ENCODE results near the gene CASK.

CASK gene

GRCh38 chrX:41923211-41923977, at the start of gene CASK:
CASK (minus strand) TSS chrX:41923554; CDS start chrX:41922988, 566 bp downstream.
- peak; percentile 71 for DNase-seq

- DNase-seq = no peak
These were observed 48.0 kb upstream of the CASK start for GRCh38 chrX:41971346-41971745.

- DNase-seq = no peak
These were observed 47.1 kb upstream of the CASK start for GRCh38 chrX:41970419-41970818.

- DNase-seq = no peak
These were observed 40.0 kb upstream of the CASK start for GRCh38 chrX:41963348-41963747.

GRCh38 chrX:41960142-41960541, 36.8 kb upstream of the CASK start:
- DNase-seq = no peak

- DNase-seq = no peak
These were observed 35.5 kb upstream of the CASK start for GRCh38 chrX:41958861-41959260.

- DNase-seq = no peak
These were observed 32.7 kb upstream of the CASK start for GRCh38 chrX:41956027-41956426.

GRCh38 chrX:41952102-41952501, 28.7 kb upstream of the CASK start:
- no peak for DNase-seq

- DNase-seq = no peak
These were observed 23.7 kb upstream of the CASK start for GRCh38 chrX:41946989-41947612.

GRCh38 chrX:41946235-41946634, 22.9 kb upstream of the CASK start:
- DNase-seq = no peak

GRCh38 chrX:41935832-41936231, 12.5 kb upstream of the CASK start:
- no peak for DNase-seq

- DNase-seq = no peak
These were observed 10.2 kb upstream of the CASK start for GRCh38 chrX:41933546-41933945.

- no peak for DNase-seq
These were observed 9.5 kb upstream of the CASK start for GRCh38 chrX:41932885-41933284.

- no peak for DNase-seq
These were observed 8.2 kb upstream of the CASK start for GRCh38 chrX:41931591-41931990.

GRCh38 chrX:41923978-41924683, 777 bp upstream of the CASK start:
- DNase-seq = peak; percentile 44

- DNase-seq = no peak
These were observed 763 bp downstream of the CASK start for GRCh38 chrX:41922431-41923151.

- DNase-seq = no peak
These were observed 1.6 kb downstream of the CASK start for GRCh38 chrX:41921492-41922430.

GRCh38 chrX:41919870-41920269, 3.5 kb downstream of the CASK start:
- DNase-seq = no peak

- no peak for DNase-seq
These were observed 5.8 kb downstream of the CASK start for GRCh38 chrX:41917517-41917916.

GRCh38 chrX:41913476-41913875, 9.9 kb downstream of the CASK start:
- no peak for DNase-seq

- DNase-seq = no peak
These were observed 10.4 kb downstream of the CASK start for GRCh38 chrX:41912923-41913322.

- DNase-seq = no peak
These were observed 14.3 kb downstream of the CASK start for GRCh38 chrX:41909068-41909467.
